ENCODE results near the gene SLC25A10.
A peak's percentile ranks its signal among the peaks of the same experiment; 100 is the strongest.
"Not testable (repeated sequence)": the region's sequence is repeated elsewhere in the genome, so short reads cannot be mapped to it uniquely, and the experiment has no call there.

SLC25A10 gene

GRCh38 chr17:81722184-81723120 lies 10.4 kb downstream of the SLC25A10 start:
- no peak for DNase-seq (ENCODE audit: low read depth)

GRCh38 chr17:81723651-81724209 lies 11.6 kb downstream of the SLC25A10 start:
- no peak for DNase-seq (ENCODE audit: low read depth)

GRCh38 chr17:81725439-81725838 lies 13.4 kb downstream of the SLC25A10 start:
- DNase-seq (ENCODE audit: low read depth) = no peak

- no peak for DNase-seq (ENCODE audit: low read depth)
Observed at GRCh38 chr17:81726004-81726403, 13.9 kb downstream of the SLC25A10 start.

GRCh38 chr17:81727324-81728031 lies 15.4 kb downstream of the SLC25A10 start:
- no peak for DNase-seq (ENCODE audit: low read depth)

GRCh38 chr17:81733507-81734404 lies 21.7 kb downstream of the SLC25A10 start:
- peak; percentile 55 for DNase-seq (ENCODE audit: low read depth)

GRCh38 chr17:81734405-81735263 lies 22.6 kb downstream of the SLC25A10 start:
- DNase-seq (ENCODE audit: low read depth) = no peak

- DNase-seq (ENCODE audit: low read depth) = no peak
Observed at GRCh38 chr17:81735264-81736102, 23.4 kb downstream of the SLC25A10 start.

GRCh38 chr17:81737947-81738800 lies 26.1 kb downstream of the SLC25A10 start:
- no peak for DNase-seq (ENCODE audit: low read depth)

- no peak for DNase-seq (ENCODE audit: low read depth)
Observed at GRCh38 chr17:81738801-81739393, 26.8 kb downstream of the SLC25A10 start.

- DNase-seq (ENCODE audit: low read depth) = not testable (repeated sequence)
Observed at GRCh38 chr17:81739593-81739992, 27.5 kb downstream of the SLC25A10 start.

- no peak for DNase-seq (ENCODE audit: low read depth)
Observed at GRCh38 chr17:81740395-81740961, 28.4 kb downstream of the SLC25A10 start.

- DNase-seq (ENCODE audit: low read depth) = no peak
Observed at GRCh38 chr17:81741049-81741593, 29.0 kb downstream of the SLC25A10 start.

- DNase-seq (ENCODE audit: low read depth) = no peak
Observed at GRCh38 chr17:81741594-81742452, 29.7 kb downstream of the SLC25A10 start.
